HepG2 (cell line): Measurements from ENCODE around the gene CADPS. TPM values are rescaled to one million over a fixed set of nuclear protein-coding genes. Genes with fewer than 3 reads are reported as not detected.

Experiments
- ATAC-seq: fragments of 200-7000 bp; cut with Tn5 transposase; 3 replicates; pipeline ENCODE4 v1.9.1; 2020; ENCODE audit warnings: mild to moderate bottlenecking, moderate library complexity
- BruUV-seq: library from RNA; stranded (reverse); fragments of 400-500 nt; replicated peaks from 2 replicates; lab custom pipeline; 2021; lab: Mats Ljungman, UMichigan
- CTCF ChIA-PET: fragments of 300-600 bp; formaldehyde crosslinking; extraction: SDS; loops from one replicate; lab custom pipeline; 2021; ENCODE audit warnings: low total read pairs, inconsistent platforms, low intra/inter-chr PET ratio; lab: Yijun Ruan, JAX
- POLR2A ChIA-PET: fragments of 350-600 bp; sonication (Branson Sonifier 250); formaldehyde crosslinking; loops from one replicate; lab custom pipeline; 2020; ENCODE audit warnings: antibody characterized with exemption, inconsistent platforms; lab: Yijun Ruan, JAX
- DNase-seq: peaks from one replicate; pipeline ENCODE4 v3.0.0-alpha.2; 2015; ENCODE audit warnings: low spot score
- FAIRE-seq: peaks from 3 replicates; lab custom pipeline; 2011; peaks lifted over from hg19 to GRCh38; lab: Jason Lieb, UNC
- H2AFZ ChIP-seq: one replicate; pipeline ENCODE4 v1.6.1; 2011; ENCODE audit warnings: low read length, inconsistent platforms
- H3K27ac ChIP-seq: fragments of 300-600 bp; 3 replicates; pipeline ENCODE4 v1.8.0; 2011; ENCODE audit warnings: mixed run types, mild to moderate bottlenecking, mixed read lengths, low read length, inconsistent platforms; ENCODE audit not compliant: insufficient read depth; ENCODE audit errors: extremely low read length
- H3K27me3 ChIP-seq, 2 experiments: fragments of 200-600 bp in 1 of 2; 2 replicates in 1 of 2; 3 replicates in 1 of 2; pipeline versions ENCODE4 v1.6.0 to v1.8.0; 2011; ENCODE audit warnings: low read length in 2 of 2, mild to moderate bottlenecking in 2 of 2, moderate library complexity in 2 of 2, inconsistent platforms in 1 of 2; ENCODE audit not compliant: insufficient read depth in 2 of 2, control insufficient read depth in 1 of 2
- H3K36me3 ChIP-seq, 2 experiments: fragments of 200-600 bp in 1 of 2; replicated peaks in 1 of 2; 2 replicates in 1 of 2; 3 replicates in 1 of 2; pipeline versions ENCODE4 v1.5.1 to v1.8.0; 2011; ENCODE audit warnings: low read length in 2 of 2, inconsistent platforms in 1 of 2; ENCODE audit not compliant: insufficient read depth in 2 of 2, control insufficient read depth in 1 of 2
- H3K4me1 ChIP-seq: 2 replicates; pipeline ENCODE4 v1.5.1; 2012; ENCODE audit warnings: low read length, inconsistent platforms; ENCODE audit not compliant: insufficient read depth
- H3K4me2 ChIP-seq: 2 replicates; pipeline ENCODE4 v1.6.0; 2011; ENCODE audit warnings: low read depth, low read length, inconsistent platforms
- H3K4me3 ChIP-seq, 3 experiments: fragments of 200-600 bp in 1 of 3; sonication (generic), shearing (Covaris generic) in 1 of 3; replicated peaks in 1 of 3; 2 replicates each; pipeline ENCODE4 v1.5.1; 2011 to 2016; ENCODE audit warnings: low read length in 3 of 3, inconsistent platforms in 2 of 3, low read depth in 2 of 3, mild to moderate bottlenecking in 2 of 3, control low read depth in 1 of 3, mixed read lengths in 1 of 3; ENCODE audit not compliant: insufficient read depth in 1 of 3
- H3K79me2 ChIP-seq: one replicate; pipeline ENCODE4 v1.6.1; 2011; ENCODE audit warnings: low read length, inconsistent platforms; ENCODE audit not compliant: insufficient read depth
- H3K9ac ChIP-seq: 2 replicates; pipeline ENCODE4 v1.6.0; 2011; ENCODE audit warnings: mild to moderate bottlenecking, low read depth, low read length, inconsistent platforms; ENCODE audit not compliant: insufficient read depth
- H3K9me3 ChIP-seq: 2 replicates; pipeline ENCODE4 v1.5.1; 2012; ENCODE audit warnings: mild to moderate bottlenecking, low read length
- H4K20me1 ChIP-seq: 2 replicates; pipeline ENCODE4 v1.6.0; 2011; ENCODE audit warnings: inconsistent platforms, mild to moderate bottlenecking, low read length, moderate library complexity; ENCODE audit not compliant: insufficient read depth
- AGO1 ChIP-seq: fragments of 200-400 bp; formaldehyde crosslinking; IDR thresholded peaks from 2 replicates; pipeline ENCODE4 v1.6.1; 2017; ENCODE audit warnings: mild to moderate bottlenecking, low read depth, low read length, moderate library complexity; ENCODE audit not compliant: poor library complexity, severe bottlenecking
- AKAP8 ChIP-seq: sonication (generic); formaldehyde crosslinking; IDR thresholded peaks from 2 replicates; pipeline ENCODE4 v1.5.1; 2020; ENCODE audit warnings: mild to moderate bottlenecking, missing genetic modification reagents
- GPBP1L1 ChIP-seq: sonication (generic); formaldehyde crosslinking; IDR thresholded peaks from 2 replicates; pipeline ENCODE4 v1.5.0; 2020; ENCODE audit warnings: mild to moderate bottlenecking, missing genetic modification reagents
- MED13 ChIP-seq: sonication (generic); formaldehyde crosslinking; IDR thresholded peaks from 2 replicates; pipeline ENCODE4 v1.5.0; 2020; ENCODE audit warnings: missing genetic modification reagents
- PLRG1 ChIP-seq: fragments of 450-650 bp; conservative IDR thresholded peaks from 2 replicates; pipeline ENCODE4 v1.6.1; 2016
- SIN3B ChIP-seq: fragments of 150-350 bp; IDR thresholded peaks from 2 replicates; pipeline ENCODE4 v1.6.1; 2014; ENCODE audit warnings: low read length
- TBP ChIP-seq: sonication (generic); formaldehyde crosslinking; IDR thresholded peaks from 2 replicates; pipeline ENCODE4 v1.5.0; 2020; ENCODE audit warnings: missing genetic modification reagents
- ZNF460 ChIP-seq: sonication (generic); formaldehyde crosslinking; IDR thresholded peaks from 2 replicates; pipeline ENCODE4 v1.5.1; 2020; ENCODE audit warnings: missing genetic modification reagents, mild to moderate bottlenecking, borderline replicate concordance
- ZNF570 ChIP-seq: sonication (generic); formaldehyde crosslinking; IDR thresholded peaks from 2 replicates; pipeline ENCODE4 v1.4.0; 2020; ENCODE audit warnings: mild to moderate bottlenecking, missing genetic modification reagents, borderline replicate concordance
- in situ Hi-C: cut with HindIII; loops from 2 replicates; pipeline ENCODE4 v1.10.0; 2017; ENCODE audit warnings: low pct_unique_long_range_greater_than_20kb; ENCODE audit not compliant: extremely low pct_ligation_motif_present
- intact Hi-C: fragments of 100-400 bp; cut with micrococcal nuclease; formaldehyde crosslinking; loops from one replicate; pipeline ENCODE4 v1.10.0; 2022; ENCODE audit not compliant: unreplicated experiment
- polyA plus RNA-seq, 8 experiments: library from polyadenylated mRNA; depleted of rRNA in 3 of 8; stranded (reverse) in 7 of 8; unstranded in 1 of 8; fragments of >200 nt; fragmentation: Illumina TruSeq in 4 of 8; extraction: Trizol in 4 of 8; gene quantifications; 2 replicates each; pipeline versions ENCODE4 v1.2.1 to v1.2.3, GENCODE V29; 2011 to 2016; ENCODE audit warnings: low read depth in 4 of 8, missing spikeins in 1 of 8, mixed read lengths in 1 of 8; ENCODE audit not compliant: insufficient read depth in 1 of 8
- total RNA-seq, 5 experiments: library from RNA; depleted of rRNA; stranded (reverse); fragments of >200 nt; fragmentation: Illumina TruSeq; extraction: Trizol; gene quantifications; 2 replicates each; pipeline ENCODE4 v1.2.3, GENCODE V29; 2016; ENCODE audit warnings: low read depth in 1 of 5
- TF ChIP-seq, protein P1 (sequence below), 2 experiments: sonication (generic) in 1 of 2; formaldehyde crosslinking in 1 of 2; IDR thresholded peaks; 2 replicates each; pipeline versions ENCODE4 v1.4.0 to v1.6.1; 2018 to 2020; ENCODE audit warnings: missing genetic modification reagents in 2 of 2, borderline replicate concordance in 1 of 2, low read depth in 1 of 2, mild to moderate bottlenecking in 1 of 2, missing biosample characterization in 1 of 2

Gene CADPS
- total and polyA plus RNA-seq, 2 of the 13 experiments (the other 11 are each of a cell fraction or from before 2014, with no cell fraction given): not detected

- no peak for DNase-seq
Measured at GRCh38 chr3:62815981-62816380, 59.2 kb downstream of the CADPS start.

More at GRCh38 chr3:62815981-62816380, 59.2 kb downstream of the CADPS start:
- H3K9me3 ChIP-seq: no peaks in the 10 kb centered on the region
- in situ Hi-C loops (no loop called here), intact Hi-C loops (no loop called here)
- FAIRE-seq: no peak
- H3K4me1 ChIP-seq: no peaks in the 10 kb centered on the region
- no peaks in the 10 kb centered on the region for H3K36me3 ChIP-seq
- ATAC-seq: no peak
- H3K27ac ChIP-seq: no peak overlapping the region
- no peak overlapping the region for H2AFZ ChIP-seq
- H4K20me1 ChIP-seq: no peaks in the 10 kb centered on the region
- H3K79me2 ChIP-seq: no peaks in the 10 kb centered on the region
- no peaks in the 10 kb centered on the region; a peak in 1 of 5 replicates for H3K27me3 ChIP-seq
- no peak overlapping the region for H3K9ac ChIP-seq
- no TSS peak for BruUV-seq
- H3K4me3 ChIP-seq: no peak overlapping the region
- CTCF ChIA-PET: no interaction called here
- no peak for TF ChIP-seq ZNF460 (CRISPR knock-in tag)
- no peak for TF ChIP-seq AGO1
- TF ChIP-seq, protein P1, sequence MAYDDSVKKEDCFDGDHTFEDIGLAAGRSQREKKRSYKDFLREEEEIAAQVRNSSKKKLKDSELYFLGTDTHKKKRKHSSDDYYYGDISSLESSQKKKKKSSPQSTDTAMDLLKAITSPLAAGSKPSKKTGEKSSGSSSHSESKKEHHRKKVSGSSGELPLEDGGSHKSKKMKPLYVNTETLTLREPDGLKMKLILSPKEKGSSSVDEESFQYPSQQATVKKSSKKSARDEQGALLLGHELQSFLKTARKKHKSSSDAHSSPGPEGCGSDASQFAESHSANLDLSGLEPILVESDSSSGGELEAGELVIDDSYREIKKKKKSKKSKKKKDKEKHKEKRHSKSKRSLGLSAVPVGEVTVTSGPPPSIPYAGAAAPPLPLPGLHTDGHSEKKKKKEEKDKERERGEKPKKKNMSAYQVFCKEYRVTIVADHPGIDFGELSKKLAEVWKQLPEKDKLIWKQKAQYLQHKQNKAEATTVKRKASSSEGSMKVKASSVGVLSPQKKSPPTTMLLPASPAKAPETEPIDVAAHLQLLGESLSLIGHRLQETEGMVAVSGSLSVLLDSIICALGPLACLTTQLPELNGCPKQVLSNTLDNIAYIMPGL (CRISPR knock-in tag; IDR thresholded peaks at IDR 0.05; ENCODE audit: borderline replicate concordance in 1 of 2, low read depth in 1 of 2): no peak
- no peak for TF ChIP-seq PLRG1
- TF ChIP-seq AKAP8 (CRISPR knock-in tag): no peak
- no peak for TF ChIP-seq ZNF570 (CRISPR knock-in tag)
- TF ChIP-seq TBP (CRISPR knock-in tag): no peak
- TF ChIP-seq MED13 (CRISPR knock-in tag): no peak
- TF ChIP-seq GPBP1L1 (CRISPR knock-in tag): no peak
- no peak for TF ChIP-seq SIN3B
- TF ChIP-seq, all 625 proteins: peak for 0
- POLR2A ChIA-PET: no interaction called here
- H3K4me2 ChIP-seq: no peak overlapping the region
